Measurements from ENCODE around the gene HYAL2. TPM values are rescaled to one million over a fixed set of nuclear protein-coding genes. Genes with fewer than 3 reads are reported as not detected.

The HYAL2 gene
- total and polyA plus RNA-seq, 4 donors, result 19.5 to 57.6 (median 33.2) TPM

- no peak for DNase-seq (ENCODE audit: low spot score)
- Histone ChIP-seq H3K9ac (ENCODE audit: low read depth in 1 of 2, low read length in 2 of 2) (peak overlapping the region in 1 of 2 donors; percentile 4), H3K36me3 (ENCODE audit: control insufficient read depth in 4 of 4, insufficient read depth in 3 of 4, low read depth in 1 of 4, low read length in 3 of 4) (peaks cover 11 to 23% (median 15%) of the 10 kb centered on the region in 4 donors), H3K27ac (ENCODE audit: low read depth in 1 of 2, low read length in 2 of 2) (no peak overlapping the region), H3K9me3 (ENCODE audit: control insufficient read depth in 4 of 4, low read length in 3 of 4) (no peaks in the 10 kb centered on the region), H3K27me3 (ENCODE audit: control insufficient read depth in 4 of 4, insufficient read depth in 4 of 4, low read length in 3 of 4) (no peaks in the 10 kb centered on the region), H3K4me1 (ENCODE audit: control insufficient read depth in 4 of 4, insufficient read depth in 4 of 4, low read length in 3 of 4) (peaks cover 16 to 68% (median 47%) of the 10 kb centered on the region in 4 donors), H3K4me3 (ENCODE audit: low read depth in 1 of 3, low read length in 3 of 3) (peak overlapping the region in 1 of 3 donors; percentile 8)
- WGBS, result 61% methylated on average over 1 of the region's 1 CpG
- no peak for TF ChIP-seq GABPA (IDR thresholded peaks at IDR 0.05 in 1 of 2, conservative IDR thresholded peaks at IDR 0.05 in 1 of 2)
- no peak for TF ChIP-seq TAF1 (conservative IDR thresholded peaks at IDR 0.05)
- no peak for TF ChIP-seq HNF4A (conservative IDR thresholded peaks at IDR 0.05)
- no peak for TF ChIP-seq REST (IDR thresholded peaks at IDR 0.05)
- no peak for TF ChIP-seq RAD21 (IDR thresholded peaks at IDR 0.05)
- TF ChIP-seq SP1 (IDR thresholded peaks at IDR 0.05), result no peak
- no peak for TF ChIP-seq ZBTB33 (IDR thresholded peaks at IDR 0.05)
- no peak for TF ChIP-seq FOXA2 (IDR thresholded peaks at IDR 0.05)
- no peak for TF ChIP-seq EGR1 (IDR thresholded peaks at IDR 0.05; ENCODE audit: low read depth in 2 of 2)
- TF ChIP-seq ATF3 (IDR thresholded peaks at IDR 0.05), result no peak
Measured at GRCh38 chr3:50357481-50357880, 34.9 kb upstream of the HYAL2 start.

- no peaks in the 10 kb centered on the region for H3K9me3 ChIP-seq (ENCODE audit: control insufficient read depth in 4 of 4, low read length in 3 of 4)
- H3K4me3 ChIP-seq (ENCODE audit: low read depth in 1 of 3, low read length in 3 of 3), result no peak overlapping the region
- H3K4me1 ChIP-seq (ENCODE audit: control insufficient read depth in 4 of 4, insufficient read depth in 4 of 4, low read length in 3 of 4), result peaks cover 19 to 73% (median 52%) of the 10 kb centered on the region in 4 donors
- peaks cover 11 to 23% (median 15%) of the 10 kb centered on the region in 4 donors for H3K36me3 ChIP-seq (ENCODE audit: control insufficient read depth in 4 of 4, insufficient read depth in 3 of 4, low read depth in 1 of 4, low read length in 3 of 4)
- no peak for TF ChIP-seq FOXA2 (IDR thresholded peaks at IDR 0.05)
- no peak for TF ChIP-seq CTCF (IDR thresholded peaks at IDR 0.05; ENCODE audit: low read depth, low read length, missing input control)
- no peak for TF ChIP-seq YY1 (IDR thresholded peaks at IDR 0.05)
- TF ChIP-seq EGR1 (IDR thresholded peaks at IDR 0.05; ENCODE audit: low read depth in 2 of 2), result no peak
- no peak overlapping the region for H3K9ac ChIP-seq (ENCODE audit: low read depth in 1 of 2, low read length in 2 of 2)
- H3K27ac ChIP-seq (ENCODE audit: low read depth in 1 of 2, low read length in 2 of 2), result no peak overlapping the region
- peak; percentile 51 for DNase-seq (ENCODE audit: low spot score)
- H3K27me3 ChIP-seq (ENCODE audit: control insufficient read depth in 4 of 4, insufficient read depth in 4 of 4, low read length in 3 of 4), result no peaks in the 10 kb centered on the region
- WGBS, result 62% methylated on average over 5 of the region's 5 CpGs
Measured at GRCh38 chr3:50356553-50356952, 34.0 kb upstream of the HYAL2 start.

Measured in liver (tissue), 9 donors.